IMR-90 (cell line): ENCODE measurements around the gene ALDOA.

Experiments used
- TF ChIP-seq, protein P1 (sequence below): fragments of 150-350 bp; IDR thresholded peaks from 2 replicates; pipeline ENCODE4 v1.6.1; 2017; ENCODE audit warnings: mild to moderate bottlenecking, antibody characterized with exemption, low read length, low read depth
- TF ChIP-seq, protein P2 (sequence below): conservative IDR thresholded peaks from 2 replicates; pipeline ENCODE4 v1.5.1; 2012; ENCODE audit warnings: mild to moderate bottlenecking, low read depth, low read length, improper control_type of control experiment

DNA sequence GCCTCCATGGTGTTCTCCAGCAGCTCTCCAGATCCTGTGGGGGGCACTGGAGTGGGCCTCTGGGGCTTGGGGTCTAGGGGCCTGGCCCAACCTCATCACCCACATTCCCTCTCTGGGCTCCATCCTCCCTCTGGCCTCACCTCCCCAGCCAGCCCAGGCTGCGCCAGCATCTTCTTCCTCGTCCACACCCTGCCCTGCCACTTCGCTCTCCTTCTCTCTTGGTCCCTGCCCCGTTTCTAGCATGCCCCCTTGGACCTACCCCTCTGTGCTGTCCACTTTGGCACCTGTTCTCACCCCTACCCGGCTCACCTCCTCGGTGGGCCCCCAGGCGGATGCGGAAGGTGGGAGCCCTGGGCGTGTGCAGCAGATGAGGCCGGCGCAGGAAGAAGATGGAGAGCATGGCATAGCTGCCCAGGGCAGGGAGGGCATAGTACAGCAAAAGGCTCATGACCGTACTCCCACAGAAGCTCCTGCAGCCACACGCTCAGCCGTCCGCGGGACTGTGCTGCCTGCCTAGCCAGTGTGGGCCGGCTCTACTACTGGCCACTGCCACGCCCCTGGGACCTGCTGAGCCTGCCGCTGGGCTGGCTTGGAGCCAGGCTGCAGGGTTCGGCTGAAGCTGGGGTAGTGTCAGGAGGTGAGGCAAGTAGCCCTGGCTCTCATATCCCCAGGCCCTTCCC, 47.6 kb downstream of the ALDOA start, which contains the start of gene GDPD3:
- TF ChIP-seq, protein P1, sequence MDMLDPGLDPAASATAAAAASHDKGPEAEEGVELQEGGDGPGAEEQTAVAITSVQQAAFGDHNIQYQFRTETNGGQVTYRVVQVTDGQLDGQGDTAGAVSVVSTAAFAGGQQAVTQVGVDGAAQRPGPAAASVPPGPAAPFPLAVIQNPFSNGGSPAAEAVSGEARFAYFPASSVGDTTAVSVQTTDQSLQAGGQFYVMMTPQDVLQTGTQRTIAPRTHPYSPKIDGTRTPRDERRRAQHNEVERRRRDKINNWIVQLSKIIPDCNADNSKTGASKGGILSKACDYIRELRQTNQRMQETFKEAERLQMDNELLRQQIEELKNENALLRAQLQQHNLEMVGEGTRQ: no peak
- TF ChIP-seq, protein P2, sequence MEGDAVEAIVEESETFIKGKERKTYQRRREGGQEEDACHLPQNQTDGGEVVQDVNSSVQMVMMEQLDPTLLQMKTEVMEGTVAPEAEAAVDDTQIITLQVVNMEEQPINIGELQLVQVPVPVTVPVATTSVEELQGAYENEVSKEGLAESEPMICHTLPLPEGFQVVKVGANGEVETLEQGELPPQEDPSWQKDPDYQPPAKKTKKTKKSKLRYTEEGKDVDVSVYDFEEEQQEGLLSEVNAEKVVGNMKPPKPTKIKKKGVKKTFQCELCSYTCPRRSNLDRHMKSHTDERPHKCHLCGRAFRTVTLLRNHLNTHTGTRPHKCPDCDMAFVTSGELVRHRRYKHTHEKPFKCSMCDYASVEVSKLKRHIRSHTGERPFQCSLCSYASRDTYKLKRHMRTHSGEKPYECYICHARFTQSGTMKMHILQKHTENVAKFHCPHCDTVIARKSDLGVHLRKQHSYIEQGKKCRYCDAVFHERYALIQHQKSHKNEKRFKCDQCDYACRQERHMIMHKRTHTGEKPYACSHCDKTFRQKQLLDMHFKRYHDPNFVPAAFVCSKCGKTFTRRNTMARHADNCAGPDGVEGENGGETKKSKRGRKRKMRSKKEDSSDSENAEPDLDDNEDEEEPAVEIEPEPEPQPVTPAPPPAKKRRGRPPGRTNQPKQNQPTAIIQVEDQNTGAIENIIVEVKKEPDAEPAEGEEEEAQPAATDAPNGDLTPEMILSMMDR: no peak
